ENCODE measurements around the gene DYNLT2. TPM values are rescaled to one million over a fixed set of nuclear protein-coding genes. Genes with fewer than 3 reads are reported as not detected.

The DYNLT2 gene
- total RNA-seq, 1 experiment from 2014 or later: 1.8 TPM

- no peak overlapping the region for H2AFZ ChIP-seq (ENCODE audit: low read length)
- no peaks in the 10 kb centered on the region for H3K27me3 ChIP-seq (ENCODE audit: insufficient read depth, low read length)
- WGBS (ENCODE audit: extremely low coverage, insufficient read length, low lambda C conversion rate): no CpG with 5 or more reads among the region's 70 CpGs
- H3T11ph ChIP-seq (ENCODE audit: low read length): no peak overlapping the region
- no peak overlapping the region for H2AK5ac ChIP-seq (ENCODE audit: insufficient read length, low read length)
- no peak overlapping the region for H4K91ac ChIP-seq (ENCODE audit: insufficient read length, low read depth, low read length)
- no peak overlapping the region for H3K27ac ChIP-seq (ENCODE audit: insufficient read length, low read depth, low read length)
- no peaks in the 10 kb centered on the region for H3K79me1 ChIP-seq (ENCODE audit: insufficient read depth, low read depth, low read length, poor library complexity, severe bottlenecking)
- Mint-ChIP-seq H3K4me3 (peak overlapping the region; percentile 82 to 91), H3K4me1 (peaks cover 24 to 27% of the 10 kb centered on the region in 2 experiments), H3K9me3 (no peaks in the 10 kb centered on the region; a peak in 2 of 5 replicates), H3K27ac (peak overlapping the region in 1 of 3 experiments; percentile 19; a peak in 2 of 7 replicates), H3K36me3 (ENCODE audit: insufficient read depth in 1 of 3, low read depth in 3 of 3) (peaks cover 0 to 20% (median 11%) of the 10 kb centered on the region in 3 experiments; a peak in 4 of 7 replicates), H3K27me3 (ENCODE audit: low read depth) (peaks cover 4% of the 10 kb centered on the region)
- peak overlapping the region; percentile 73 for H3K9ac ChIP-seq (ENCODE audit: extremely low read depth, insufficient read length, low read length)
- no peak overlapping the region for H3K18ac ChIP-seq (ENCODE audit: insufficient read length, low read depth, low read length)
- no peak overlapping the region for H2BK5ac ChIP-seq (ENCODE audit: insufficient read length, low read length)
- TF ChIP-seq CTCF (conservative IDR thresholded peaks at IDR 0.05): no peak
- peak overlapping the region; percentile 98 for H3K4me2 ChIP-seq (ENCODE audit: insufficient read depth, insufficient read length, low read length)
- no peak overlapping the region for H4K5ac ChIP-seq (ENCODE audit: insufficient read length, low read depth, low read length)
- H3K9me3 ChIP-seq (ENCODE audit: control insufficient read depth, low read depth, low read length): no peaks in the 10 kb centered on the region
- H3K4ac ChIP-seq (ENCODE audit: low read depth, low read length): no peak overlapping the region
- H4K20me1 ChIP-seq (ENCODE audit: control insufficient read depth, insufficient read depth, insufficient read length): no peaks in the 10 kb centered on the region
- H2BK20ac ChIP-seq (ENCODE audit: low read depth, low read length, poor library complexity, severe bottlenecking): no peak overlapping the region
- no peak overlapping the region for H2BK120ac ChIP-seq (ENCODE audit: low read depth, low read length, poor library complexity, severe bottlenecking)
- DNase-seq: peak; percentile 53
- peak overlapping the region; percentile 51 for H3K14ac ChIP-seq (ENCODE audit: insufficient read depth, low read length)
- peaks cover 4% of the 10 kb centered on the region; the same call in 1 of the 2 replicates for H3K79me2 ChIP-seq (ENCODE audit: insufficient read depth, low read length)
- H2BK15ac ChIP-seq (ENCODE audit: low read depth, low read length): no peak overlapping the region; the same call in 1 of the 2 replicates
- H2BK12ac ChIP-seq (ENCODE audit: insufficient read length, low read depth, low read length): no peak overlapping the region
- no peak overlapping the region for H4K8ac ChIP-seq (replicated peaks; ENCODE audit: insufficient read length, low read depth, low read length)
- no peaks in the 10 kb centered on the region; the same call in 1 of the 2 replicates for H3K4me1 ChIP-seq (ENCODE audit: insufficient read depth, low read length)
- no peak overlapping the region for H3K23ac ChIP-seq (ENCODE audit: insufficient read length, low read depth, low read length)
- H3K56ac ChIP-seq (ENCODE audit: insufficient read length, low read depth, low read length): no peak overlapping the region
- H3K23me2 ChIP-seq (ENCODE audit: insufficient read length, low read depth, low read length, poor library complexity, severe bottlenecking): peaks cover 18% of the 10 kb centered on the region
These were observed 28.0 kb downstream of the DYNLT2 start for GRCh38 chr6:169723200-169723909.
